H9 (cell line): Measurements from ENCODE around the gene OSBPL10. TPM values are rescaled to one million over a fixed set of nuclear protein-coding genes. Genes with fewer than 3 reads are reported as not detected.

Experiments used
- DNase-seq: peaks from one replicate; pipeline ENCODE4 v3.0.0-alpha.2; 2017
- H2AFZ ChIP-seq: one replicate; pipeline ENCODE4 v1.6.1; 2013; ENCODE audit warnings: mild to moderate bottlenecking, low read length, control low read depth, moderate library complexity
- H2AK5ac ChIP-seq: 2 replicates; pipeline ENCODE4 v1.6.1; 2013; ENCODE audit warnings: low read length, control low read depth, mixed read lengths; ENCODE audit not compliant: insufficient read length
- H2BK120ac ChIP-seq: one replicate; pipeline ENCODE4 v1.6.1; 2013; ENCODE audit warnings: low read depth, mild to moderate bottlenecking, low read length, control low read depth, inconsistent platforms; ENCODE audit not compliant: poor library complexity, severe bottlenecking
- H2BK12ac ChIP-seq: 2 replicates; pipeline ENCODE4 v1.6.1; 2013; ENCODE audit warnings: low read length, control low read depth, mixed read lengths, low read depth; ENCODE audit not compliant: insufficient read length
- H2BK15ac ChIP-seq: 2 replicates; pipeline ENCODE4 v1.6.1; 2013; ENCODE audit warnings: low read depth, low read length, control low read depth
- H2BK20ac ChIP-seq: one replicate; pipeline ENCODE4 v1.6.1; 2013; ENCODE audit warnings: low read depth, mild to moderate bottlenecking, low read length, control low read depth, inconsistent platforms; ENCODE audit not compliant: poor library complexity, severe bottlenecking
- H2BK5ac ChIP-seq: 2 replicates; pipeline ENCODE4 v1.6.1; 2013; ENCODE audit warnings: low read length, control low read depth, mixed read lengths; ENCODE audit not compliant: insufficient read length
- H3K14ac ChIP-seq: 2 replicates; pipeline ENCODE4 v1.6.1; 2013; ENCODE audit warnings: low read length, control low read depth; ENCODE audit not compliant: insufficient read depth
- H3K18ac ChIP-seq: 2 replicates; pipeline ENCODE4 v1.6.1; 2013; ENCODE audit warnings: low read depth, mild to moderate bottlenecking, mixed read lengths, low read length, control low read depth; ENCODE audit not compliant: insufficient read length
- H3K23ac ChIP-seq: 2 replicates; pipeline ENCODE4 v1.6.1; 2013; ENCODE audit warnings: low read length, control low read depth, mixed read lengths, low read depth; ENCODE audit not compliant: insufficient read length
- H3K23me2 ChIP-seq: 2 replicates; pipeline ENCODE4 v1.6.1; 2013; ENCODE audit warnings: low read depth, mild to moderate bottlenecking, mixed read lengths, low read length, control low read depth; ENCODE audit not compliant: insufficient read length, poor library complexity, severe bottlenecking
- H3K27ac ChIP-seq: 2 replicates; pipeline ENCODE4 v1.5.1; 2013; ENCODE audit warnings: low read length, control low read depth, mixed read lengths, low read depth; ENCODE audit not compliant: insufficient read length
- H3K27me3 ChIP-seq: 2 replicates; pipeline ENCODE4 v1.6.1; 2013; ENCODE audit warnings: low read length, control low read depth, inconsistent platforms; ENCODE audit not compliant: insufficient read depth
- H3K4ac ChIP-seq: 2 replicates; pipeline ENCODE4 v1.6.1; 2013; ENCODE audit warnings: low read depth, mild to moderate bottlenecking, control low read depth, inconsistent platforms, low read length, moderate library complexity
- H3K4me1 ChIP-seq: 2 replicates; pipeline ENCODE4 v1.6.1; 2013; ENCODE audit warnings: low read length, control low read depth, inconsistent platforms; ENCODE audit not compliant: insufficient read depth
- H3K4me2 ChIP-seq: 2 replicates; pipeline ENCODE4 v1.6.1; 2013; ENCODE audit warnings: low read length, control low read depth, mixed read lengths; ENCODE audit not compliant: insufficient read length, insufficient read depth
- H3K56ac ChIP-seq: 2 replicates; pipeline ENCODE4 v1.6.1; 2013; ENCODE audit warnings: low read depth, mild to moderate bottlenecking, mixed read lengths, low read length, control low read depth; ENCODE audit not compliant: insufficient read length
- H3K79me1 ChIP-seq: 2 replicates; pipeline ENCODE4 v1.6.1; 2013; ENCODE audit warnings: low read depth, mild to moderate bottlenecking, moderate library complexity, low read length, control low read depth, inconsistent platforms; ENCODE audit not compliant: insufficient read depth, poor library complexity, severe bottlenecking
- H3K79me2 ChIP-seq: 2 replicates; pipeline ENCODE4 v1.6.1; 2013; ENCODE audit warnings: low read length, control low read depth, inconsistent platforms; ENCODE audit not compliant: insufficient read depth
- H3K9ac ChIP-seq: 2 replicates; pipeline ENCODE4 v1.6.1; 2013; ENCODE audit warnings: low read length, control low read depth, mixed read lengths; ENCODE audit not compliant: insufficient read length; ENCODE audit errors: extremely low read depth
- H3K9me3 ChIP-seq: one replicate; pipeline ENCODE4 v1.6.1; 2013; ENCODE audit warnings: low read depth, low read length, inconsistent platforms; ENCODE audit not compliant: control insufficient read depth
- H3T11ph ChIP-seq: one replicate; pipeline ENCODE4 v1.6.1; 2013; ENCODE audit warnings: mild to moderate bottlenecking, low read length, control low read depth, inconsistent platforms
- H4K20me1 ChIP-seq: one replicate; pipeline ENCODE4 v1.6.1; 2013; ENCODE audit not compliant: control insufficient read depth, insufficient read length, insufficient read depth
- H4K5ac ChIP-seq: 2 replicates; pipeline ENCODE4 v1.6.1; 2013; ENCODE audit warnings: low read depth, mild to moderate bottlenecking, mixed read lengths, low read length, control low read depth; ENCODE audit not compliant: insufficient read length
- H4K8ac ChIP-seq: replicated peaks from 2 replicates; pipeline ENCODE4 v1.6.1; 2013; ENCODE audit warnings: low read length, control low read depth, mixed read lengths, low read depth; ENCODE audit not compliant: insufficient read length
- H4K91ac ChIP-seq: 2 replicates; pipeline ENCODE4 v1.6.1; 2013; ENCODE audit warnings: low read depth, mild to moderate bottlenecking, moderate library complexity, mixed read lengths, low read length, control low read depth; ENCODE audit not compliant: insufficient read length
- H3K27ac Mint-ChIP-seq, 3 experiments: 2 replicates in 2 of 3; 3 replicates in 1 of 3; pipeline ENCODE4 v1.8.0; 2020 to 2021; ENCODE audit warnings: mixed read lengths in 3 of 3, mild to moderate bottlenecking in 1 of 3, moderate library complexity in 1 of 3
- H3K27me3 Mint-ChIP-seq: 2 replicates; pipeline ENCODE4 v1.8.0; 2021; ENCODE audit warnings: low read depth, mild to moderate bottlenecking, moderate library complexity, mixed read lengths
- H3K36me3 Mint-ChIP-seq, 3 experiments: 2 replicates in 2 of 3; 3 replicates in 1 of 3; pipeline ENCODE4 v1.8.0; 2020 to 2021; ENCODE audit warnings: low read depth in 3 of 3, mixed read lengths in 3 of 3; ENCODE audit not compliant: insufficient read depth in 1 of 3
- H3K4me1 Mint-ChIP-seq, 2 experiments: 2 replicates each; pipeline ENCODE4 v1.8.0; 2020; ENCODE audit warnings: mixed read lengths in 2 of 2
- H3K4me3 Mint-ChIP-seq, 2 experiments: 2 replicates in 1 of 2; 3 replicates in 1 of 2; pipeline ENCODE4 v1.8.0; 2020 to 2021; ENCODE audit warnings: mild to moderate bottlenecking in 2 of 2, mixed read lengths in 2 of 2, moderate library complexity in 1 of 2
- H3K9me3 Mint-ChIP-seq, 2 experiments: 2 replicates in 1 of 2; 3 replicates in 1 of 2; pipeline ENCODE4 v1.8.0; 2020; ENCODE audit warnings: mild to moderate bottlenecking in 2 of 2, mixed read lengths in 2 of 2, moderate library complexity in 1 of 2
- CTCF ChIP-seq: fragments of 200-600 bp; sonication (generic); conservative IDR thresholded peaks from 3 replicates; pipeline ENCODE4 v1.8.0; 2021; ENCODE audit warnings: antibody characterized with exemption, mild to moderate bottlenecking
- WGBS: extraction: QIAGEN DNeasy Blood & Tissue Kit; methylation state at CpG from one replicate; pipeline ENCODE4 v1.1.7; 2013; ENCODE audit warnings: missing lambda C conversion rate, low lambda C conversion rate, mixed read lengths; ENCODE audit not compliant: insufficient read length; ENCODE audit errors: extremely low coverage; 5-methylcytosine and 5-hydroxymethylcytosine counted together
- total RNA-seq: library from RNA; stranded (reverse); gene quantifications from 2 replicates; pipeline ENCODE4 v1.2.1, GENCODE V29; 2021

Gene OSBPL10
- total RNA-seq, 1 experiment from 2014 or later: 42.7 TPM

GRCh38 chr3:31895471-31895870, 85.6 kb downstream of the OSBPL10 start:
- peaks cover 3% of the 10 kb centered on the region for H3K79me1 ChIP-seq
- no peak overlapping the region for H3T11ph ChIP-seq
- no peaks in the 10 kb centered on the region for H3K23me2 ChIP-seq
- TF ChIP-seq CTCF: no peak
- Mint-ChIP-seq H3K36me3 (no peaks in the 10 kb centered on the region; a peak in 1 of 7 replicates), H3K4me3 (no peak overlapping the region), H3K4me1 (peaks cover 56 to 57% of the 10 kb centered on the region in 2 experiments), H3K27ac (no peak overlapping the region), H3K9me3 (no peaks in the 10 kb centered on the region), H3K27me3 (no peaks in the 10 kb centered on the region)
- no peak overlapping the region for H4K5ac ChIP-seq
- no peak overlapping the region for H2BK5ac ChIP-seq
- no peak overlapping the region for H2BK20ac ChIP-seq
- no peaks in the 10 kb centered on the region for H3K27me3 ChIP-seq
- no peak overlapping the region for H2BK15ac ChIP-seq
- WGBS: no CpG with 5 or more reads among the region's 2 CpGs
- no peaks in the 10 kb centered on the region for H4K20me1 ChIP-seq
- H4K91ac ChIP-seq: no peak overlapping the region
- H3K27ac ChIP-seq: no peak overlapping the region
- peaks cover 17% of the 10 kb centered on the region; the same call in 1 of the 2 replicates for H3K79me2 ChIP-seq
- peaks cover 35% of the 10 kb centered on the region; the same call in 1 of the 2 replicates for H3K4me1 ChIP-seq
- no peak overlapping the region for H3K4ac ChIP-seq
- H2BK120ac ChIP-seq: no peak overlapping the region
- H3K56ac ChIP-seq: no peak overlapping the region
- H4K8ac ChIP-seq: no peak overlapping the region
- no peak overlapping the region for H3K18ac ChIP-seq
- no peak overlapping the region for H2BK12ac ChIP-seq
- no peak overlapping the region for H2AFZ ChIP-seq
- H3K9ac ChIP-seq: no peak overlapping the region
- no peak overlapping the region for H3K23ac ChIP-seq
- no peak overlapping the region for H3K4me2 ChIP-seq
- no peak for DNase-seq
- H2AK5ac ChIP-seq: no peak overlapping the region
- no peak overlapping the region for H3K14ac ChIP-seq
- no peaks in the 10 kb centered on the region for H3K9me3 ChIP-seq
